Pancreas (tissue), 10 donors: ENCODE measurements around the gene TGFB1. TPM values are rescaled to one million over a fixed set of nuclear protein-coding genes. Genes with fewer than 3 reads are reported as not detected.
A peak's percentile ranks its signal among the peaks of the same experiment; 100 is the strongest.

Experiments
- ATAC-seq, 4 donors: fragments of 200-7000 bp; cut with Tn5 transposase; one replicate each; pipeline versions ENCODE4 v1.8.0 to v1.9.1; 2020; ENCODE audit warnings: mild to moderate bottlenecking in 4 of 4, moderate library complexity in 4 of 4
- DNase-seq, 6 donors: peaks; one replicate each; pipeline ENCODE4 v3.0.0-alpha.2; 2020
- FAIRE-seq: peaks from 2 replicates; lab custom pipeline; 2012; peaks lifted over from hg19 to GRCh38; lab: Jason Lieb, UNC
- H3K27ac ChIP-seq, 4 donors: fragments of 200-600 bp; sonication (generic); 1 replicate in 3 of 4; 2 replicates in 1 of 4; pipeline versions ENCODE4 v1.5.0 to v1.8.0; 2020
- H3K27me3 ChIP-seq, 4 donors: fragments of 200-600 bp; one replicate each; pipeline ENCODE4 v1.8.0; 2021
- H3K36me3 ChIP-seq, 3 donors: fragments of 200-600 bp; sonication (generic) in 1 of 3; one replicate each; pipeline versions ENCODE4 v1.5.0 to v1.8.0; 2020 to 2021
- H3K4me1 ChIP-seq, 3 donors: fragments of 200-600 bp; one replicate each; pipeline ENCODE4 v1.8.0; 2021
- H3K4me3 ChIP-seq, 4 donors: fragments of 200-600 bp; sonication (generic) in 2 of 4; one replicate each; pipeline versions ENCODE4 v1.5.0 to v1.8.0; 2020 to 2021
- H3K9me3 ChIP-seq, 4 donors: fragments of 200-600 bp; one replicate each; pipeline ENCODE4 v1.8.0; 2021
- CTCF ChIP-seq, 4 donors: fragments of 200-600 bp; sonication (generic) in 3 of 4; IDR thresholded peaks; one replicate each; pipeline versions ENCODE4 v1.5.0 to v1.8.0; 2021; ENCODE audit warnings: antibody characterized with exemption in 4 of 4
- WGBS, 2 donors: extraction: QIAGEN DNeasy Blood & Tissue Kit; methylation state at CpG; one replicate each; pipeline ENCODE4 v1.1.7; 2013; 5-methylcytosine and 5-hydroxymethylcytosine counted together
- intact Hi-C, 3 donors: fragments of 100-400 bp; cut with DNase I; formaldehyde crosslinking; loops; one replicate each; pipeline versions ENCODE4 v1.11.1 to v1.14.2; 2022
- polyA plus RNA-seq, 2 donors: library from polyadenylated mRNA; stranded (reverse); fragments of 200-250 nt; gene quantifications; one replicate each; pipeline ENCODE4 v1.2.3, GENCODE V29; 2013
- total RNA-seq, 6 donors: library from RNA; stranded (reverse); fragmentation: NEBNext Ultra II Directional in 4 of 6; extraction: Animal tissue kit (Norgen Biotek cat#: 25700) in 4 of 6; gene quantifications; one replicate each; pipeline versions ENCODE4 v1.2.1 to v1.2.4, GENCODE V29; 2021 to 2023
- donor health status: healthy with polysubstance abuse.
- donor health status: DM: no; HTN: no; CAD: no; lungs with moderate emphysema.
- donor health status: DM: no; HTN: no; CAD: no.
- donor health status: control.
- donor health status: control.
- donor health status: Bipolar disorder and iron deficiency.
- donor health status: DM: yes; HTN: yes; CAD: no.
- donor health status: DM: no; HTN: no; CAD: no.
- donor health status: DM: no; HTN: no; CAD: no.
- donor health status: DM: yes; HTN: yes; CAD: no.

The TGFB1 gene
- total and polyA plus RNA-seq, 8 donors: 3.3 to 32.3 (median 6.1) TPM

GRCh38 chr19:41320568-41320967 lies 33.2 kb downstream of the TGFB1 start:
- intact Hi-C loops: no loop called here
- H3K27ac ChIP-seq: no peak overlapping the region

GRCh38 chr19:41320185-41320518 lies 33.6 kb downstream of the TGFB1 start:
- Histone ChIP-seq H3K4me1 (peaks cover 0 to 5% (median 0%) of the 10 kb centered on the region in 3 donors), H3K36me3 (peaks cover 0 to 24% (median 17%) of the 10 kb centered on the region in 3 donors), H3K4me3 (no peak overlapping the region), H3K27me3 (no peaks in the 10 kb centered on the region), H3K9me3 (no peaks in the 10 kb centered on the region), H3K27ac (no peak overlapping the region)
- WGBS, 2 donors: 91 to 93% methylated on average over 11 of the region's 11 CpGs
- intact Hi-C loops: no loop called here
- ATAC-seq (no peak), FAIRE-seq (no peak), DNase-seq (peak in 1 of 6 donors; percentile 20)
- no peak for TF ChIP-seq CTCF (IDR thresholded peaks at IDR 0.05)

More at GRCh38 chr19:41320568-41320967, 33.2 kb downstream of the TGFB1 start:
- no peak for TF ChIP-seq CTCF (IDR thresholded peaks at IDR 0.05)
- Histone ChIP-seq H3K27me3 (no peaks in the 10 kb centered on the region), H3K9me3 (no peaks in the 10 kb centered on the region), H3K36me3 (peaks cover 0 to 24% (median 17%) of the 10 kb centered on the region in 3 donors), H3K4me3 (no peak overlapping the region), H3K4me1 (peaks cover 0 to 5% (median 0%) of the 10 kb centered on the region in 3 donors)
- FAIRE-seq (no peak), DNase-seq (peak in 2 of 6 donors; percentile 10 to 14), ATAC-seq (no peak)
- 91 to 96% methylated on average over 4 of the region's 4 CpGs for WGBS, 2 donors

GRCh38 chr19:41319500-41320184 lies 34.1 kb downstream of the TGFB1 start:
- no peaks in the 10 kb centered on the region for H3K9me3 ChIP-seq
- DNase-seq (no peak), ATAC-seq (no peak), FAIRE-seq (no peak)
- 84 to 86% methylated on average over 20 of the region's 20 CpGs for WGBS, 2 donors
- peaks cover 0 to 1% (median 0%) of the 10 kb centered on the region in 3 donors for H3K4me1 ChIP-seq
- no peak for TF ChIP-seq CTCF (IDR thresholded peaks at IDR 0.05)
- H3K4me3 ChIP-seq: no peak overlapping the region
- peaks cover 0 to 24% (median 17%) of the 10 kb centered on the region in 3 donors for H3K36me3 ChIP-seq
- intact Hi-C loops: no loop called here
- no peaks in the 10 kb centered on the region for H3K27me3 ChIP-seq
- H3K27ac ChIP-seq: no peak overlapping the region

GRCh38 chr19:41318696-41319499 lies 34.8 kb downstream of the TGFB1 start:
- Histone ChIP-seq H3K9me3 (no peaks in the 10 kb centered on the region), H3K36me3 (peaks cover 0 to 24% (median 17%) of the 10 kb centered on the region in 3 donors), H3K4me1 (no peaks in the 10 kb centered on the region), H3K27ac (no peak overlapping the region), H3K27me3 (no peaks in the 10 kb centered on the region), H3K4me3 (no peak overlapping the region)
- TF ChIP-seq CTCF (IDR thresholded peaks at IDR 0.05): no peak
- FAIRE-seq (no peak), ATAC-seq (no peak), DNase-seq (peak in 1 of 6 donors; percentile 10)
- intact Hi-C loops: no loop called here
- 81 to 88% methylated on average over 19 of the region's 19 CpGs for WGBS, 2 donors
